Cerebellar cortex (tissue), 1 donor: ENCODE measurements around the gene SRPRA.
"Not testable (repeated sequence)": the region's sequence is repeated elsewhere in the genome, so short reads cannot be mapped to it uniquely, and the experiment has no call there.

Source experiments
- DNase-seq: peaks from one replicate; pipeline ENCODE4 v3.0.0-alpha.2; 2015; ENCODE audit warnings: low spot score

SRPRA gene, protein sequence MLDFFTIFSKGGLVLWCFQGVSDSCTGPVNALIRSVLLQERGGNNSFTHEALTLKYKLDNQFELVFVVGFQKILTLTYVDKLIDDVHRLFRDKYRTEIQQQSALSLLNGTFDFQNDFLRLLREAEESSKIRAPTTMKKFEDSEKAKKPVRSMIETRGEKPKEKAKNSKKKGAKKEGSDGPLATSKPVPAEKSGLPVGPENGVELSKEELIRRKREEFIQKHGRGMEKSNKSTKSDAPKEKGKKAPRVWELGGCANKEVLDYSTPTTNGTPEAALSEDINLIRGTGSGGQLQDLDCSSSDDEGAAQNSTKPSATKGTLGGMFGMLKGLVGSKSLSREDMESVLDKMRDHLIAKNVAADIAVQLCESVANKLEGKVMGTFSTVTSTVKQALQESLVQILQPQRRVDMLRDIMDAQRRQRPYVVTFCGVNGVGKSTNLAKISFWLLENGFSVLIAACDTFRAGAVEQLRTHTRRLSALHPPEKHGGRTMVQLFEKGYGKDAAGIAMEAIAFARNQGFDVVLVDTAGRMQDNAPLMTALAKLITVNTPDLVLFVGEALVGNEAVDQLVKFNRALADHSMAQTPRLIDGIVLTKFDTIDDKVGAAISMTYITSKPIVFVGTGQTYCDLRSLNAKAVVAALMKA

DNA sequence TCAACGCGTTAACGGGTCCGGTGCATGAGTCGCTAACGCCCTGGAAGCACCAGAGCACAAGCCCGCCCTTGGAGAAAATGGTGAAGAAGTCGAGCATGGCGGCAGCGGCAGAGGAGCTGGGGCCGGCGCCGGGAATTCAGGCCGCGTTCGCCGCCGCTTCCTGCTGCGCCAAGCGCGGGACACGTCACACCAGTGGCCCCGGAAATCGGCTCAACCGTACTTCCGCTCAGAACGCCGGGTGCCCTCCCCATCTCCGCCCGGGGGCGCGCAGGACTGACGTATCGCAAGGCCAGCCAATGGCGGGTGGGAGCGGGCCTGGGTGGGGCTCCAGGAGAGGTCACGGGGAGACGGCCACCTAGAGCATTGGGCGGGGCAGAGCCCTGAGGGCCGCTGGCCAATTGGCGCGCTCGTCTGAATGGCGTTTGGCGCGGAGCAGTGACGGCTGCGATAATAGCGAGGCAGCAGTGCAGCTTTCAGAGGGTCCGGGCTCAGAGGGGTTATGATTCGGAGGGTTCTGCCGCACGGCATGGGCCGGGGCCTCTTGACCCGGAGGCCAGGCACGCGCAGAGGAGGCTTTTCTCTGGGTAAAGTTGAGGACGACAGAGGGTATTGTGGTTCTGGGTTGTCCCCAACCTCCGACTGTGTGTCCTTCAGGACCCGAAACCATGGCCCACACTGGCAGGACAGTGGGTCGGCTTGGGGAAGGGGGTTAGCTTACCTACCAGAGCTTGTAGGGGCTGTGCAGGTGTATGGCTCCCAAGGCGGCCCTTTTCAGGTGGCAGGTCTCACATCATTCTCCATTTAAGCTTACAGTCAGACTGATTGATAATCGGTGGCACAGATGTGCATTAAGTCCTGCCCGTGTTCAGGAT is at the start of gene SRPRA, which contains the start of gene FOXRED1:
Gene SRPRA (minus strand): TSS at position 188 of the 872 bp plus-strand sequence. CDS start 91 bp downstream, at position 97.
Gene FOXRED1 (plus strand): TSS at position 447 of the 872 bp plus-strand sequence. CDS start 53 bp downstream, at position 500.
- peak; percentile 99 for DNase-seq

DNA sequence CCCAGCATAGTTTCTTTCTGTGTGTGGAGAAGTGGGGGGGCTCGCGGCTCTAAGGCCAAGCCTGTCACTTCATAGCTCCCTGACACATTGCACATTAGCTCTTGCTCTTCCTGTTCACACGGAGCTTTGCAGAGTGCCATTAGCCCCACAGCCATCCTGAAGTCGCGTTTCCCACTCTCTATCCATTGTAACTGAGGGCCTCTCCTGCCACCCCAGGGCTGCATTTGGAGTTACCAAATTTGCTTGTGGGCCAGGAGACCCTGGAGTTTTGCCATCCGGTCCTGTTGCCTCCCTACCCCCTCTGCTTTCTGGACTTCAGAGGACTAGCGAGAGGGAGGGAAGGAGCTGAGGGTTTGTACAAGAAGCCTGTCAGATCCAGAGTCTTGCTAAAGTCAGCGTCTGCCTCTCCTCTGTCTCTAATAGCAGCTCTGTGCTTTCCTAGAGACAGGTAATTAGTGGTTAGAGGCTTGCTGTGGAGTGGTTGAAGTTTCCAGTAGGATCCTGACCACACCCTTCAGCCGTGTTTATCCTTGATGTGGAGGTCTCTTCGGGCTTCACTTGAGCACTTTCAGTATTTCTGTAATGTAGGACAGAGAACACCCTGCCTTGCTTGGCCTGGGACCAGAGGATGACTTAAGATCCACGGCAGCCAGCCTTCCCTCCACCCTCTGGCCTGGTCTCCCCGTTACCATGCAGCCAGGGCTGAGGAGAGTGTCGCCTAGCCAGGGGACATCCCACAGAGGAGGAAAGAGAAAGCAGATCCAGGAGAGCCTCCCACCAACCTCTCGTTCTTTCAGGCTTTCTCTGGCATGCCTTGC is 49.3 kb upstream of the SRPRA start:
- DNase-seq = peak; percentile 86

DNA sequence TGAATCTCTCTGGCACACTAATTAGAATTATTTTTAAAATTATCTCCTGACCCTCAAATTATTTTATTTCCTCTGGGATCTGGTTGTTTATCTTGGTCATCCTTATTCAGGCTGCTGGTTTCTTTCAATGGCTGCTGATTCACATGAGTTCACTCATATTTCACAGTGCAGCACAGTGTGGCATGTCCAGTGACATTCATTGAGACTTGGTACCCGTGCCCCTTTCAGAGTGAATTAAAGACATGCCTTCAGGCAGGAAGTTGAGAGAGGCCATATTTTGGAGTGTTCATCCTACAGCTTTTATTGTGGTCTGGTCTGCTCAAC is 48.7 kb upstream of the SRPRA start:
- no peak for DNase-seq

DNA sequence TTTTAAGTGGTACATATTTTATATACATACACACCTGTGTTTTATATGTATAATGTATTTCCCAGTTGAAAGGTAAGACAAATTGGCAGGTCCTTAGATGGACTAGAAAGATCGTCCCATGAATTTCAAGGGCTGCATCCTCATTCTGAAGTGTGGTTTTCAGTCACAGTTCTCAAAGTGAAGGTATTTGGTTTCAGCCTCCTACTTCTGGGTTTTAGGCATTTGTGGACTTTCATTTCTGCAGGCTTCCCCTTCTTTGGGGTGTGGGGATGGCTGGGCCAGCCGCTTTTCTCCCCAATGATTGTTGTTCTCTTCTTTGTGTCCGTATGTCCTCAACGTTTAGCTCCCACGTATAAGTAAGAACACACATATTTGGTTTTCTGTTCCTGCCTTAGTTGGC is 45.1 kb upstream of the SRPRA start:
- no peak for DNase-seq

DNA sequence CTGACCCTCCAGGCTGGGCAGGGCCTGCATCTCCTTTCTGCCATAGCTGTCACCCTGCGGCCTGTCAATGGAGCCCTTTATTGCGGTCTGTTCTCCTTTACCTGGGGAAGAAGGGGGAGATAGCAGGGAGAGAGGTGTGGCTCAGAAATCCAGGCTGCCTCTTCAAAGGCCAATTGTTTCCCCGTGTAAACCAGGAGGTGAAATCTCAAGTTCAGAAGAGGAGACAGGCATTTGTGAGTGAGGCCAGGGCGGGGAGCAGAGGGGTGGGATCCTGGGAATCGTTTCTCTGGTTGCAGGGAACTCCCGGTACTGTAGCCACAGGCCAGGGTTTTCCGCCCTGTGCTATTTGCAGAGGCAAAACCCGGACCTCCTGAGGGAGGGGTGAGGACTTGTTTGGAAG is 44.3 kb upstream of the SRPRA start:
- no peak for DNase-seq

DNA sequence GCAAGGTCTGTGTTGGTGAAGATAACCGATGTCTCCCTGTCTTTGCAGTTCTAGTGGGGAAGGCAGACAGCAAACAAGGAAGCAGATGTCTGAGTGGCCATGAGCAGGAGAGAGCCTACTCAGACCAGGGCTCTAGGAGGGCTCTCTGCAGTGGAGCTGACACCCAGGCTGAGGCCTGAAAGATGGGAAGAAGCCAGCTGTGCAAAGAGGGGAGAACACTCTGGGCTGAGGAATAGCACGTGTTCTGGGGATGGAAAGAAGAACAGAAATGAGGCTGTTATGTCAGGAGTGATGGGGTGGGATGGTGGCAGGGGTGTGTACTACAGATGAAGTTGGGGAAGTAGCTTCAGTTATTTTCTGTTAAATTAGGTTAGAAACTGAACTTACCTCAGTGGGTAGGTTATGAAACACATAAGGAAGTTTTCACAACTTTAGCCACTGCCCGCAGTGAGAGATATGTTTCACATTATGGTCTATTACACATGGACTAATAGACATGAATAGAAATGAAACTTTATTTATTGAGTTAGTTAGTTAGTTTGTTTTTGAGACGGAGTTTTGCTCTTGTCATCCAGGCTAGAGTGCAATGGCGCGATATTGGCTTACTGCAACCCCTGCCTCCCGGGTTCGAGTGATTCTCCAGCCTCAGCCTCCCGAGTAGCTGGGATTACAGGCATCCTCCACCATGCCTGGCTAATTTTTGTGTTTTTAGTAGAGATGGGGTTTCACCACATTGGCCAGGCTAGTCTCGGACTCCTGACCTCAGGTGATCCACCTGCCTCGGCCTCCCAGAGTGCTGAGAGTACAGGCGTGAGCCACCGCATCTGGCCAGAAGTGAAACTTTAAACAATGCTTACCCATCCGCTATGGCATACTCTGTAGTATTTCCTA is 43.0 kb upstream of the SRPRA start:
- DNase-seq = no peak

DNA sequence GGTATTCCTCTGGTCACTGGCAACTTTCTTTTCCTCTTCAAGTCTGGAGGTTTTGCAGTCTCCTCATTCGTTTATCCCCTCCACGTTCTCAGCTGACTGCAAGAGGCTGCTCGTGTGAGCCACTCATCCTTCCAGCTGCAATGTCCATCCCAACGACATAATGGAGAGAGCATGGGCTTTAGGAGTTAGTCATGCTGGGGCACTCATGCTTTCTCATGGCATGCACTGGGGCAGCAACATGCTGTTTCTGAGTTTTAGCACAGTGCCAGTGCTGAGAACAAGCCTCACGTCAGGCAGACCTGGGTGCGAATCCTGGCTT is 42.3 kb upstream of the SRPRA start:
- DNase-seq = no peak

DNA sequence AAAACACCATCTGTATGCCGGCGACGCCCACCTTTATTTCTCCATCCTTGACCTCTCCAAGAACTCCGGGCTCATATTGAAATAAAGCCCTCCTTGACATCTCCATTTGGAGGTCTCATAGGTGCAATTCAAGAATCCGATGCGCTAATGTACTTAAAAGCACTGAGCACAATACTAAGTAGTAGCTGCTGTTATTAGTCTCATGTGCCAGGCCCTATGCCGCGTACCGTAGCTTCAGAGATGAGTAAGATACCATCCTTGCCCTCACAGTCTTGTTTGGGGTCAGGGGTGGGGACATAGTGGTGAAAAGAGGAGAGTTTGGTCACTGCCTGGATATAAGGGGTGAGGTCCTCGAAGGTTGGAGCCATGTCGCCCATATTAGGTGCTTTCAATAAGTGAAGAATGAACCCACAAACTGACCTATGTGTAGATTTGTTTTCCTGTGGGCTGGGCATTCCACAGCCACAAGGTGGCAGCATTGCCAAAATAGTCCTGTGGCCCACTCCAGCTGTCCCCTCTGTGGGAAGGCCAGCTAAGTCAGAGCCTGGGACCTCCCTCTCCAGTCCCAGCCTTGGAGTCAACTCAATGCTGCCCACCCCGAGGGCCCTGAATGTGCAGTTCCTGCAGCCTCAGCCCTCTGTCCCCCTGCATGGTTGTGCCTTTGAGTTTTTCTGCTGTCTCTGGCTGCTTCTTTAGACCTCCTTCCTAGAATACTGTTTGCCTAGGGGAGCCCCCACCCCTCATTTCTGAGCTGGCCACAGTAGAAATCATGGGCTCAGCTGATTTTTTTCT is 41.7 kb upstream of the SRPRA start:
- DNase-seq = peak; percentile 84

DNA sequence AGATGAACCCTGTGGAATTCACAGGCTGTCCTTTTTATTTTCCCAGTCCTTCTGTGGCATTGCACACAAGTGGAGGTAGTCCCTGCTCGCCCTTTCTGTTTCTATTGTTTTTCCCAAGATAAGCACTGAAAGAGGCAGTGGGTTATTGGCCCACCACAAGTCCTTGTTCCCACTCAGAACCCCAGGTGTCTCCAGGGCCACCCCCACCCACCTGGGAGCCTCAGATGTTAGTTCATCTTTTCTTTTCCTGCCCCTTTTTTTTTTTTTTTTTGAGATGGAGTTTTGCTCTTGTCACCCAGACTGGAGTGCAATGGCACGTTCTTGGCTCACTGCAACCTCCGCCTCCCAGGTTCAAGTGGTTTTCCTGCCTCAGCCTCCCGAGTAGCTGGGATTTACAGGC is 40.1 kb upstream of the SRPRA start:
- not testable (repeated sequence) for DNase-seq

DNA sequence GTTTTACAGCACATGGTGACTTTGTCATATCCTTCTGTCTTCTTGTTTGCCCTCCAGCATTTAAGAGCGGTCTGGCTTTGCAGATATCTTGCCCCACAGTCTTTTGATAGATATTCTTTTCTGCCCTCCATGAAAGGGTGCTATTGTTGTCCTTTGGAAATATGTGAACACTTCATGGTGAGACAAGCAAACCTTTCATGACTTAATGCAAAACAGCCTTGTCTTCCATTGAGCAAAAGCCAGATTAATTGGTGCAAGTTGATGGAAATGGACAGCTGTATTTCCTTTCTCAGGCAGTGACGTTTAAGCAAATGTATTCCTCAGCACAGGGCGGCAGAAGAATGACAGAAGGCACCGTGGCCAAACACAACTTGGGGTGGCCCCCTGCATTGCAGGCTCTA is 39.6 kb upstream of the SRPRA start:
- DNase-seq = no peak

DNA sequence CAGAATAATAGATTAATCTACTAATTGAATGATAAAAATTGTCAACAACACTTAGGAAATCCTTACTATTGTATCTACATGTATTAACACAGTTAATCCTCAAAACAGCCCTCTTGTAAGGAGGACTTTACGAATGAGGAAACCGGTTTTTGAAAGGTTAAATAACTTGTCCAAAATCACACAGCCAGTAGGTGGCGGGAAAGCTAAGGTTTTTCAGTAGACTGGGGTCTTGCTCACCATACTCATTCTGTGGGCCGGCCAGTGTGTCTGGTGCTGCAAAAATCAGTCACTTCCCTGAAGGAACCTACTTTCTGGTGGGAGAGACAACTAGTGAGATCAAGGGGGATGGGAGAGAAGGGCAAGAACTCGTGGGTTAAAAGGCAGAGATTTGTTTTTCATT is 39.0 kb upstream of the SRPRA start:
- peak; percentile 59 for DNase-seq

DNA sequence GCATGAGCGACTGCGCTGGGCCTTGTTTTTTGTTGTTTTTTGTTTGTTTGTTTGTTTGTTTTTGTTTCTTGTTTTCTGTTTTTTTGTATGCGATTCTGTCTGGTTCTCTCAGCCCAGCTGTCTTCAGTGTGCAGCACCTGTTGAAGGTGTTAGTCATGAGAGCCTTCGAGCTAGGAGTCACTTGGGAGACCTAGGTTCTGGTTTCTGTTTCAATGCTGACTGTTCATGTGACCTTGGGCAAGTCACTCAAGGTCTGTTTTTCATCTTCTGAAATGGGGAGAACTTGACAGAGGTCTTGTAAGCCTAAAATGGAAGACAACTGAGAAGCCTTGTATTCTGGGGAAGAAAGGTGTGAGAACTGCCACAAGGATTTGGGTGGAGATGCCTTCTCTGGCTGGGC is 37.0 kb upstream of the SRPRA start:
- no peak for DNase-seq

DNA sequence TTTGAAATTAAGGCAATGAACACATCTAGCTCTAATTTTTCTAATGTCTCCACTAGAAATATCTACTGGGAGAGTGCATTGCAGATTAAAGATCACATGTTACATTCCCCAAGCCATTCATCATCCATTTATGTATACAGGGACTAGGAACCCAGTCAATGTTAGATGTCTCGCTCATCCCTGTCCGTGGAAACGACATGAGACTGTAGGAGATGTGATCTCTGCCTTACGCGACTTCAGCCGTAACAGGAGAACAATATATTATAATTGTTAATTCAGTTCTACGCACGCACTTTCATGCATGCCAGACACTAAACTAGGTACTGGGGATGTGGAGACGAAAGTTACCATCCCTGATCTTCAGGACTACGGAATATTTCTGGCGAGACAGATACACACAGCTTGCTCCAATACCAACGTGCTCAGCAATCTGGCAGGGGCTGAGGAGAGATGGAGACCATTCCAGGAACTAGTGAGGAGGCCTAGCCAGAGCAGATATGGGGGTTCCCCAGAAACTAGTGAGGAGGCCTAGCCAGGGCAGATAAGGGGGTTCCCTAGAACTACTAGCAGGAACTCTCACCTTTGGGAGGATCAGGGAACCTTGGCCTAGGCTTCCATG is 35.9 kb upstream of the SRPRA start:
- DNase-seq = no peak

DNA sequence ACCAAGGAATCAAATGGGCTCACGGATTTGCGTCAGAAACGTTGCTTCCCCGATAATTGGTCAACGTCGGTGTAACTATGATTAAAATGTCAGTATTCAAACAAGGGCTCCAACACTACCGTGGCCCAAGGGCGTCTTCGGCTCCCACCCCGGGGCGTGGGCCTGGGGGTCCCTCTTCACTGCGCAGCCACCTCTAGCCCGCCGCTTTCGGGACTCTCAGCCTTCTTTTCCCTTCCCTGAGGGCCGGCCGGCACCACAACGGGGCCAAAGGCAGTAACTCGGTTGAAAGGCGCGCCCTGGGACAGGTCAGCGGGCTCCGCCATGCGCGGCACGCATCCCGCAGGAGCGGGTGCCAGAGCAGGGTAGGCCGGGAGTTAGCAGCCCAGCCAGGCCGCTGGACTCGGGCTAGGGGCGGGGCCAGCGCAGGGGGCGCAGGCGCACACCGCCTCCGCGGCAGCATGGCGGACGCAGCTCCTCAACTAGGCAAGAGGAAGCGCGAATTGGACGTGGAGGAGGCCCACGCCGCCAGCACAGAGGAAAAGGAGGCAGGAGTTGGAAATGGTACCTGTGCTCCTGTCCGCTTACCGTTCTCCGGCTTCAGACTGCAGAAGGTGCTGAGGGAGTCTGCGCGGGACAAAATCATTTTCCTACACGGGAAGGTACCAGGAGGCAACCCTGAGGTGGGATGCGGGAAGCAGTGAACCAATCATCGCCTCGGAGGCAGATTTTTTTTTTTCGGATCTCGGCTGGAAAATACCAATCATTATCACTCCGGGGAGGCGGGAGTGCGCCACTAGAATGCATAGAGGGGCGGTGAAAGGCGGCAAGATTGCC is 35.1 kb upstream of the SRPRA start, which contains the start of gene DCPS:
Gene DCPS (plus strand): TSS at position 438 of the 834 bp plus-strand sequence. CDS start 21 bp downstream, at position 459.
- peak; percentile 92 for DNase-seq

DNA sequence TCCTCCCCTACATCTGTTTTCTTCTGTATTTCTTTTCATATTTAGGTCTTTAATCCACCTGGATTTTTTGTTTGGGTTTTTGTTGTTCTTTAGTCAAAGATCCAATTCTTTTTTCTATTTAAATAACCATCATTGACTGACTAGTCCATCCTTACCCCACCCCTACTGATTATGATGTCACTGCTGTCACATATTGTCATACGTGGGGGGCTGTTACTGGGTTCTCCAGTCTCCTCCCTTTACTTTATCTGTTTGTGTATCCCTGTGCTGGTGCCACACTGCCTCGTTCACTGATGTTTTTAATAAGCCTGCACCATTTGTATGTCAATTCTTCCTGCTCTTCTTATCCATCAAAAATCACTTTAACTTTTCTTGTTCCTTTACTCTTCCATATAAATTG is 28.3 kb upstream of the SRPRA start:
- DNase-seq = no peak

DNA sequence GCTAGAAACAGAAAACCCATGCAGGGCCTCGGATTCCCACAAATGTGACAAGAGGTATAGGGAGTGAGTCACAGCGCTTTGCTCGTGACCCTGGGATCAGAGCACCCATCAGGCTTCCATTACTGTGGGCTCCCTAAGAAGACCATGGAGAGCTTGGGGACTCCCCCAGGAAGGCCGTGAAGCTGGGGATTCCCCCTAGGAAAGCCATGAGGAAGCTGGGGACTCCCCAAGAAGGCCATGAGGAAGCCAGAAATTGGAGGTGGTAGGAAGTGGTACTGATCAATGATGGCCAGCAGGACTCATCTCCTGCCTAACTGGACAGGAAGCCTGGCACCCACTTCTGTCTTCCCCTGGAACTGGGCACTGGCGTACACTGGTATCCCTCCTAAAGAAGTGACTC is 25.0 kb upstream of the SRPRA start:
- no peak for DNase-seq

DNA sequence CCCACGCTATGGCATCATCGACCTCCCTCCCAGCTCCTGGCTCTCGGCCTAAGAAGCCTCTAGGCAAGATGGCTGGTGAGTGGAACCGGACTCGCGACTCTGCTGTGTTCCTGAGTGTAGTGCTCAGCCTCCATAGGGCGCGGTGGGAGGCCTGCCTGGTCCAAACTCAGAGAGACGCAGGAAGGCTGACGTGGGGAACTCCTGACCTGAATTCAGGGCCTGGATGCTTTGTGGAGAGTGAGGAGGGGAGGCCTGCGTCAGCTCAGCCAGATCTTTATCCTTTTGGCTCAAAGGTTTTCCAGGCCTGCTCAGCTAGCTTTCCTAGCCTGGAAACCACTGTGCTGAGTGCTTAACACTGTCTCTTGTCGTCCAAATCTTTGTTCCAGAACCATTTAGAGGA is 22.2 kb upstream of the SRPRA start:
- no peak for DNase-seq

DNA sequence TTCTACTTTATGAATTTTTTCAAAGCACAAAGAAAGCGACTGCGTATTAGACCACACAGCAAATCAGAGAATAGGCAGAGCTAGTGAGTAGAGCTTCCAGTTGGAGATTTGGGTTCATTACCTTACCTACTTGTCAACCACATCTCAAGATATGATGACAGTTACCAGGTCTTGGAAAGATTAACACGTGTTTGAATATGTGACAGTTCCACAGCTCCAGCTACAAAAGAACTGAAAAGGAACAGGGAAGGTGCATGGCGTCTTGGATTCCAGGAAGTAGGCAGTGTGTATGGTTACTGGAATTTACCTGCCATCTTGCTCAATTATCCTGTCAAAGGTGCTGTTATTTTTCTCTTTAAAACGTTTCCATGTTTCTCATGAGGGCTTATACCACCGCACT is 19.5 kb upstream of the SRPRA start:
- DNase-seq = no peak

DNA sequence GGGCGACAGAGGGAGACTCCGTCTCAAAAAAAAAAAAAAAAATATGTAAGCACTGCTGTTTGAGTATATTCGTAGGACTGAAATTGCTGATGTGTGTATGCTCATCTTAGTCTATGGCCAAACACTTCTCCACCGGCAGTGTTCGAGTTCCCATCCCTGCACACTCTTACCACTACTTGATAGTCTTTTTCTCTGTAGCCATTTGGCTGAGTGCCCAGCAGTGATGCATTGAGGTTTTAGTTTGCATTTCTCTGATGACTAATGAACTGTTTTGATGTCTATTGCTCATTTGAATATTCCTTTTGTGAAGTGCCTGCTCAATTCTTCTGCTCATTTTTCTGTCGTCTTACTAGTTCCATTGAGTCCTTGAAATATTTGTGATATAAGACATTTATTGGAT is 16.1 kb upstream of the SRPRA start:
- DNase-seq = peak; percentile 26
